Breast epithelium (tissue), 4 donors: Measurements from ENCODE around the gene ID3. TPM values are rescaled to one million over a fixed set of nuclear protein-coding genes. Genes with fewer than 3 reads are reported as not detected.

Experiments
- DNase-seq, 2 donors: peaks; one replicate each; pipeline ENCODE4 v3.0.0-alpha.2; 2019; ENCODE audit warnings: low spot score in 2 of 2
- H3K27ac ChIP-seq, 2 donors: fragments of 200-600 bp; sonication (generic) in 1 of 2; one replicate each; pipeline ENCODE4 v1.5.1; 2016 to 2019; ENCODE audit warnings: mild to moderate bottlenecking in 1 of 2
- H3K27me3 ChIP-seq, 2 donors: fragments of 200-600 bp; sonication (generic) in 1 of 2; one replicate each; pipeline versions ENCODE4 v1.5.1 to v1.6.0; 2017 to 2019; ENCODE audit warnings: control low read depth in 1 of 2, mild to moderate bottlenecking in 1 of 2
- H3K36me3 ChIP-seq: fragments of 200-600 bp; one replicate; pipeline ENCODE4 v1.5.1; 2019
- H3K4me1 ChIP-seq, 2 donors: fragments of 200-600 bp; sonication (generic); one replicate each; pipeline ENCODE4 v1.5.1; 2016 to 2019; ENCODE audit warnings: control low read depth in 1 of 2
- H3K4me3 ChIP-seq, 3 donors: fragments of 200-600 bp; sonication (generic); 1 replicate in 2 of 3; 2 replicates in 1 of 3; pipeline ENCODE4 v1.5.1; 2016 to 2019; ENCODE audit warnings: mild to moderate bottlenecking in 3 of 3, moderate library complexity in 2 of 3
- H3K9me3 ChIP-seq, 2 donors: fragments of 200-600 bp; sonication (generic) in 1 of 2; one replicate each; pipeline ENCODE4 v1.5.1; 2016 to 2019; ENCODE audit warnings: control low read depth in 1 of 2
- CTCF ChIP-seq, 3 donors: fragments of 450-650 bp; IDR thresholded peaks; one replicate each; pipeline ENCODE4 v1.5.1; 2016 to 2017; ENCODE audit warnings: antibody characterized with exemption in 3 of 3, mild to moderate bottlenecking in 3 of 3, moderate library complexity in 3 of 3
- POLR2A ChIP-seq: fragments of 450-650 bp; IDR thresholded peaks from one replicate; pipeline ENCODE4 v1.6.1; 2016; ENCODE audit warnings: antibody characterized with exemption, mild to moderate bottlenecking, moderate library complexity
- POLR2AphosphoS5 ChIP-seq, 3 donors: sonication (generic); formaldehyde crosslinking; IDR thresholded peaks; one replicate each; pipeline ENCODE4 v1.6.1; 2017; ENCODE audit warnings: antibody characterized with exemption in 3 of 3
- intact Hi-C: fragments of 100-400 bp; cut with DNase I; formaldehyde crosslinking; loops from one replicate; pipeline ENCODE4 v1.15.1; 2023; ENCODE audit warnings: low total_unique reads
- total RNA-seq, 3 donors: library from RNA; depleted of rRNA; stranded (reverse); fragments of >200 nt; gene quantifications; one replicate each; pipeline ENCODE4 v1.1.0, GENCODE V29; 2016

Gene ID3
- total RNA-seq, 3 donors from 2014 or later: 79.9 to 133 (median 90.9) TPM

GRCh38 chr1:23600283-23600682 is 41.0 kb upstream of the ID3 start:
- Histone ChIP-seq H3K4me1 (no peaks in the 10 kb centered on the region), H3K27me3 (no peaks in the 10 kb centered on the region), H3K27ac (no peak overlapping the region), H3K9me3 (no peaks in the 10 kb centered on the region), H3K4me3 (no peak overlapping the region), H3K36me3 (no peaks in the 10 kb centered on the region)
- no peak for DNase-seq
- no peak for TF ChIP-seq CTCF (IDR thresholded peaks at IDR 0.05)
- no peak for TF ChIP-seq POLR2AphosphoS5 (IDR thresholded peaks at IDR 0.05)
- TF ChIP-seq POLR2A: no peak
- intact Hi-C loops: no loop called here

- DNase-seq: no peak
- H3K9me3 ChIP-seq: no peaks in the 10 kb centered on the region
- TF ChIP-seq CTCF (IDR thresholded peaks at IDR 0.05): no peak
- no peak overlapping the region for H3K27ac ChIP-seq
- no peak overlapping the region for H3K4me3 ChIP-seq
- H3K4me1 ChIP-seq: no peaks in the 10 kb centered on the region
- no peaks in the 10 kb centered on the region for H3K36me3 ChIP-seq
- H3K27me3 ChIP-seq: no peaks in the 10 kb centered on the region
- intact Hi-C loops: no loop called here
Observed at GRCh38 chr1:23599125-23599524, 39.8 kb upstream of the ID3 start.

GRCh38 chr1:23598424-23598823 is 39.1 kb upstream of the ID3 start:
- intact Hi-C loops: no loop called here
- no peak for DNase-seq
- no peak overlapping the region for H3K27ac ChIP-seq
- TF ChIP-seq POLR2A (no peak), POLR2AphosphoS5 (IDR thresholded peaks at IDR 0.05) (no peak), CTCF (IDR thresholded peaks at IDR 0.05) (no peak)
- no peaks in the 10 kb centered on the region for H3K36me3 ChIP-seq
- H3K4me3 ChIP-seq: no peak overlapping the region
- no peaks in the 10 kb centered on the region for H3K27me3 ChIP-seq
- H3K9me3 ChIP-seq: no peaks in the 10 kb centered on the region
- no peaks in the 10 kb centered on the region for H3K4me1 ChIP-seq

- TF ChIP-seq POLR2A (no peak), CTCF (IDR thresholded peaks at IDR 0.05) (no peak), POLR2AphosphoS5 (IDR thresholded peaks at IDR 0.05) (no peak)
Observed at GRCh38 chr1:23597635-23598388, 38.5 kb upstream of the ID3 start.

GRCh38 chr1:23596382-23597358 is 37.4 kb upstream of the ID3 start:
- no peak overlapping the region for H3K27ac ChIP-seq
- no peaks in the 10 kb centered on the region for H3K9me3 ChIP-seq
- H3K36me3 ChIP-seq: no peaks in the 10 kb centered on the region
- no peaks in the 10 kb centered on the region for H3K27me3 ChIP-seq
- intact Hi-C loops: no loop called here
- H3K4me3 ChIP-seq: no peak overlapping the region
- no peak for DNase-seq
- no peaks in the 10 kb centered on the region for H3K4me1 ChIP-seq
- no peak for TF ChIP-seq POLR2AphosphoS5 (IDR thresholded peaks at IDR 0.05)
- TF ChIP-seq CTCF (IDR thresholded peaks at IDR 0.05): no peak
- TF ChIP-seq POLR2A: no peak

More at GRCh38 chr1:23597635-23598388, 38.5 kb upstream of the ID3 start:
- Histone ChIP-seq H3K27ac (no peak overlapping the region), H3K9me3 (no peaks in the 10 kb centered on the region), H3K4me3 (no peak overlapping the region), H3K27me3 (no peaks in the 10 kb centered on the region), H3K4me1 (no peaks in the 10 kb centered on the region), H3K36me3 (no peaks in the 10 kb centered on the region)
- no peak for DNase-seq
- intact Hi-C loops: no loop called here
